PC-3 (cell line): Measurements from ENCODE around the gene PIGM. TPM values are rescaled to one million over a fixed set of nuclear protein-coding genes. Genes with fewer than 3 reads are reported as not detected.

Source experiments
- ATAC-seq: fragments of 200-7000 bp; cut with Tn5 transposase; 2 replicates; pipeline ENCODE4 v1.9.1; 2020; ENCODE audit warnings: mild to moderate bottlenecking, moderate library complexity
- BruUV-seq: library from RNA; stranded (reverse); fragments of 400-500 nt; replicated peaks from 2 replicates; lab custom pipeline; 2021; lab: Mats Ljungman, UMichigan
- CTCF ChIA-PET: fragments of 300-600 bp; sonication (Branson Sonifier 250); formaldehyde crosslinking; loops from one replicate; lab custom pipeline; 2022; ENCODE audit warnings: antibody characterized with exemption; lab: Charles Lee
- POLR2A ChIA-PET: fragments of 300-600 bp; sonication (Branson Sonifier 250); formaldehyde crosslinking; loops from one replicate; lab custom pipeline; 2022; ENCODE audit warnings: antibody characterized with exemption; ENCODE audit not compliant: unreplicated experiment; lab: Charles Lee
- DNase-seq: peaks from one replicate; pipeline ENCODE4 v3.0.0-alpha.2; 2015
- H2AFZ ChIP-seq: fragments of 300-600 bp; sonication (generic); 2 replicates; pipeline ENCODE4 v1.6.0; 2016; ENCODE audit warnings: antibody characterized with exemption, low read length
- H3F3A ChIP-seq: fragments of 300-600 bp; sonication (generic); one replicate; pipeline ENCODE4 v1.6.0; 2017; ENCODE audit warnings: antibody characterized with exemption, low read length, control low read depth, mild to moderate bottlenecking; ENCODE audit not compliant: unreplicated experiment
- H3K27ac ChIP-seq: fragments of 300-600 bp; sonication (generic); 2 replicates; pipeline ENCODE4 v1.5.1; 2016; ENCODE audit warnings: mild to moderate bottlenecking, low read length
- H3K27me3 ChIP-seq: fragments of 300-600 bp; sonication (generic); 2 replicates; pipeline ENCODE4 v1.6.1; 2016; ENCODE audit warnings: low read length, mixed read lengths
- H3K36me3 ChIP-seq: fragments of 300-600 bp; sonication (generic); 2 replicates; pipeline ENCODE4 v1.6.1; 2016; ENCODE audit warnings: low read depth, mixed run types, low read length, mixed read lengths
- H3K4me1 ChIP-seq: fragments of 300-600 bp; sonication (generic); 2 replicates; pipeline ENCODE4 v1.5.1; 2016; ENCODE audit warnings: low read length; ENCODE audit not compliant: insufficient read depth
- H3K4me2 ChIP-seq: fragments of 300-600 bp; sonication (generic); 2 replicates; pipeline ENCODE4 v1.6.0; 2016; ENCODE audit warnings: low read length
- H3K4me3 ChIP-seq: fragments of 300-600 bp; sonication (generic); 2 replicates; pipeline ENCODE4 v1.5.1; 2016; ENCODE audit warnings: mild to moderate bottlenecking, low read length, mixed read lengths
- H3K79me2 ChIP-seq: fragments of 300-600 bp; sonication (generic); 2 replicates; pipeline ENCODE4 v1.6.1; 2017; ENCODE audit warnings: low read length, mixed read lengths
- H3K9ac ChIP-seq: fragments of 300-600 bp; sonication (generic); 2 replicates; pipeline ENCODE4 v1.6.0; 2016; ENCODE audit warnings: mild to moderate bottlenecking, low read length
- H3K9me2 ChIP-seq: fragments of 300-600 bp; sonication (generic); replicated peaks from 2 replicates; pipeline ENCODE4 v1.6.1; 2016; ENCODE audit warnings: mixed run types, low read length, mixed read lengths
- H3K9me3 ChIP-seq: fragments of 300-600 bp; sonication (generic); 2 replicates; pipeline ENCODE4 v1.6.1; 2016; ENCODE audit warnings: low read length, mixed read lengths
- H4K20me1 ChIP-seq: fragments of 300-600 bp; sonication (generic); 2 replicates; pipeline ENCODE4 v1.6.1; 2016; ENCODE audit warnings: low read length, mixed read lengths
- CTCF ChIP-seq: fragments of 300-600 bp; sonication (generic); conservative IDR thresholded peaks from 2 replicates; pipeline ENCODE4 v1.5.1; 2017; ENCODE audit warnings: antibody characterized with exemption, low read depth, mild to moderate bottlenecking, low read length
- EZH2 ChIP-seq: fragments of 300-600 bp; sonication (generic); IDR thresholded peaks from one replicate; pipeline ENCODE4 v1.6.1; 2017; ENCODE audit warnings: antibody characterized with exemption, mild to moderate bottlenecking, low read length; ENCODE audit not compliant: unreplicated experiment
- EZH2phosphoT487 ChIP-seq: fragments of 300-600 bp; sonication (generic); IDR thresholded peaks from 2 replicates; pipeline ENCODE4 v1.6.1; 2018; ENCODE audit warnings: mild to moderate bottlenecking, antibody characterized with exemption, low read length, borderline replicate concordance
- intact Hi-C: fragments of 100-400 bp; cut with micrococcal nuclease; formaldehyde crosslinking; loops from 2 replicates; pipeline ENCODE4 v1.9.0; 2023
- total RNA-seq: library from RNA; depleted of rRNA; stranded (reverse); fragments of >200 nt; gene quantifications from 2 replicates; pipeline ENCODE4 v1.2.3, GENCODE V29; 2014

Gene PIGM
- total RNA-seq, 1 experiment from 2014 or later = 6.9 TPM

- Histone ChIP-seq H3K27ac (no peak overlapping the region), H3K9me3 (no peaks in the 10 kb centered on the region), H3K36me3 (no peaks in the 10 kb centered on the region), H2AFZ (no peak overlapping the region), H3K4me1 (0 out of 2 replicates have a peak, but pooled peaks cover 5% of the 10 kb centered on the region), H4K20me1 (no peaks in the 10 kb centered on the region), H3F3A (no peaks in the 10 kb centered on the region), H3K4me2 (no peak overlapping the region), H3K9me2 (no peaks in the 10 kb centered on the region), H3K4me3 (no peak overlapping the region), H3K9ac (no peak overlapping the region), H3K27me3 (peaks cover 77% of the 10 kb centered on the region), H3K79me2 (no peaks in the 10 kb centered on the region)
- ChIA-PET POLR2A (no interaction called here), CTCF (interaction anchor here (0.7 kb wide), 1 partner anchor 268 kb away, joined by 3 read pairs; no protein-coding TSS in a partner anchor)
- intact Hi-C loops = no loop called here
- ATAC-seq (no peak), DNase-seq (no peak)
- no TSS peak for BruUV-seq
- TF ChIP-seq EZH2phosphoT487 (no peak), EZH2 (no peak), CTCF (no peak)
These were observed 35.3 kb upstream of the PIGM start for GRCh38 chr1:160066829-160067745.

GRCh38 chr1:160064746-160065145 lies 33.0 kb upstream of the PIGM start:
- H3K4me1 ChIP-seq = no peaks in the 10 kb centered on the region
- H3K36me3 ChIP-seq = no peaks in the 10 kb centered on the region
- H3K9me3 ChIP-seq = no peaks in the 10 kb centered on the region
- POLR2A ChIA-PET = no interaction called here
- no peak overlapping the region for H3K4me3 ChIP-seq
- ATAC-seq = no peak
- DNase-seq = no peak
- H3K9me2 ChIP-seq = no peaks in the 10 kb centered on the region
- no peaks in the 10 kb centered on the region for H3K79me2 ChIP-seq
- H3F3A ChIP-seq = no peaks in the 10 kb centered on the region
- no peak overlapping the region for H2AFZ ChIP-seq
- peaks cover 72% of the 10 kb centered on the region for H3K27me3 ChIP-seq
- H4K20me1 ChIP-seq = no peaks in the 10 kb centered on the region
- intact Hi-C loops = no loop called here
- no TSS peak for BruUV-seq
- no peak overlapping the region for H3K9ac ChIP-seq
- TF ChIP-seq EZH2phosphoT487 (no peak), EZH2 (no peak), CTCF (no peak)
- CTCF ChIA-PET = no interaction called here
- no peak overlapping the region for H3K27ac ChIP-seq
- H3K4me2 ChIP-seq = no peak overlapping the region

GRCh38 chr1:160064164-160064563 lies 32.4 kb upstream of the PIGM start:
- H3K79me2 ChIP-seq = no peaks in the 10 kb centered on the region
- no peaks in the 10 kb centered on the region for H3K9me2 ChIP-seq
- no peak overlapping the region for H3K27ac ChIP-seq
- ATAC-seq (no peak), DNase-seq (no peak)
- POLR2A ChIA-PET = no interaction called here
- H3K36me3 ChIP-seq = no peaks in the 10 kb centered on the region
- H4K20me1 ChIP-seq = no peaks in the 10 kb centered on the region
- no TSS peak for BruUV-seq
- H3K27me3 ChIP-seq = peaks cover 71% of the 10 kb centered on the region
- no peaks in the 10 kb centered on the region for H3K4me1 ChIP-seq
- no peaks in the 10 kb centered on the region for H3K9me3 ChIP-seq
- H3F3A ChIP-seq = no peaks in the 10 kb centered on the region
- intact Hi-C loops = no loop called here
- no peak overlapping the region for H3K9ac ChIP-seq
- H2AFZ ChIP-seq = no peak overlapping the region
- TF ChIP-seq EZH2 = no peak
- CTCF ChIA-PET = no interaction called here
- no peak overlapping the region for H3K4me2 ChIP-seq
- H3K4me3 ChIP-seq = no peak overlapping the region
